H9 (cell line): ENCODE results near the gene CEP131. TPM values are rescaled to one million over a fixed set of nuclear protein-coding genes. Genes with fewer than 3 reads are reported as not detected.

Source experiments
- DNase-seq: peaks from one replicate; pipeline ENCODE4 v3.0.0-alpha.2; 2017
- H2AFZ ChIP-seq: one replicate; pipeline ENCODE4 v1.6.1; 2013; ENCODE audit warnings: mild to moderate bottlenecking, low read length, control low read depth, moderate library complexity
- H2AK5ac ChIP-seq: 2 replicates; pipeline ENCODE4 v1.6.1; 2013; ENCODE audit warnings: low read length, control low read depth, mixed read lengths; ENCODE audit not compliant: insufficient read length
- H2BK120ac ChIP-seq: one replicate; pipeline ENCODE4 v1.6.1; 2013; ENCODE audit warnings: low read depth, mild to moderate bottlenecking, low read length, control low read depth, inconsistent platforms; ENCODE audit not compliant: poor library complexity, severe bottlenecking
- H2BK12ac ChIP-seq: 2 replicates; pipeline ENCODE4 v1.6.1; 2013; ENCODE audit warnings: low read length, control low read depth, mixed read lengths, low read depth; ENCODE audit not compliant: insufficient read length
- H2BK15ac ChIP-seq: 2 replicates; pipeline ENCODE4 v1.6.1; 2013; ENCODE audit warnings: low read depth, low read length, control low read depth
- H2BK20ac ChIP-seq: one replicate; pipeline ENCODE4 v1.6.1; 2013; ENCODE audit warnings: low read depth, mild to moderate bottlenecking, low read length, control low read depth, inconsistent platforms; ENCODE audit not compliant: poor library complexity, severe bottlenecking
- H2BK5ac ChIP-seq: 2 replicates; pipeline ENCODE4 v1.6.1; 2013; ENCODE audit warnings: low read length, control low read depth, mixed read lengths; ENCODE audit not compliant: insufficient read length
- H3K14ac ChIP-seq: 2 replicates; pipeline ENCODE4 v1.6.1; 2013; ENCODE audit warnings: low read length, control low read depth; ENCODE audit not compliant: insufficient read depth
- H3K18ac ChIP-seq: 2 replicates; pipeline ENCODE4 v1.6.1; 2013; ENCODE audit warnings: low read depth, mild to moderate bottlenecking, mixed read lengths, low read length, control low read depth; ENCODE audit not compliant: insufficient read length
- H3K23ac ChIP-seq: 2 replicates; pipeline ENCODE4 v1.6.1; 2013; ENCODE audit warnings: low read length, control low read depth, mixed read lengths, low read depth; ENCODE audit not compliant: insufficient read length
- H3K23me2 ChIP-seq: 2 replicates; pipeline ENCODE4 v1.6.1; 2013; ENCODE audit warnings: low read depth, mild to moderate bottlenecking, mixed read lengths, low read length, control low read depth; ENCODE audit not compliant: insufficient read length, poor library complexity, severe bottlenecking
- H3K27ac ChIP-seq: 2 replicates; pipeline ENCODE4 v1.5.1; 2013; ENCODE audit warnings: low read length, control low read depth, mixed read lengths, low read depth; ENCODE audit not compliant: insufficient read length
- H3K27me3 ChIP-seq: 2 replicates; pipeline ENCODE4 v1.6.1; 2013; ENCODE audit warnings: low read length, control low read depth, inconsistent platforms; ENCODE audit not compliant: insufficient read depth
- H3K4ac ChIP-seq: 2 replicates; pipeline ENCODE4 v1.6.1; 2013; ENCODE audit warnings: low read depth, mild to moderate bottlenecking, control low read depth, inconsistent platforms, low read length, moderate library complexity
- H3K4me1 ChIP-seq: 2 replicates; pipeline ENCODE4 v1.6.1; 2013; ENCODE audit warnings: low read length, control low read depth, inconsistent platforms; ENCODE audit not compliant: insufficient read depth
- H3K4me2 ChIP-seq: 2 replicates; pipeline ENCODE4 v1.6.1; 2013; ENCODE audit warnings: low read length, control low read depth, mixed read lengths; ENCODE audit not compliant: insufficient read length, insufficient read depth
- H3K56ac ChIP-seq: 2 replicates; pipeline ENCODE4 v1.6.1; 2013; ENCODE audit warnings: low read depth, mild to moderate bottlenecking, mixed read lengths, low read length, control low read depth; ENCODE audit not compliant: insufficient read length
- H3K79me1 ChIP-seq: 2 replicates; pipeline ENCODE4 v1.6.1; 2013; ENCODE audit warnings: low read depth, mild to moderate bottlenecking, moderate library complexity, low read length, control low read depth, inconsistent platforms; ENCODE audit not compliant: insufficient read depth, poor library complexity, severe bottlenecking
- H3K79me2 ChIP-seq: 2 replicates; pipeline ENCODE4 v1.6.1; 2013; ENCODE audit warnings: low read length, control low read depth, inconsistent platforms; ENCODE audit not compliant: insufficient read depth
- H3K9ac ChIP-seq: 2 replicates; pipeline ENCODE4 v1.6.1; 2013; ENCODE audit warnings: low read length, control low read depth, mixed read lengths; ENCODE audit not compliant: insufficient read length; ENCODE audit errors: extremely low read depth
- H3K9me3 ChIP-seq: one replicate; pipeline ENCODE4 v1.6.1; 2013; ENCODE audit warnings: low read depth, low read length, inconsistent platforms; ENCODE audit not compliant: control insufficient read depth
- H3T11ph ChIP-seq: one replicate; pipeline ENCODE4 v1.6.1; 2013; ENCODE audit warnings: mild to moderate bottlenecking, low read length, control low read depth, inconsistent platforms
- H4K20me1 ChIP-seq: one replicate; pipeline ENCODE4 v1.6.1; 2013; ENCODE audit not compliant: control insufficient read depth, insufficient read length, insufficient read depth
- H4K5ac ChIP-seq: 2 replicates; pipeline ENCODE4 v1.6.1; 2013; ENCODE audit warnings: low read depth, mild to moderate bottlenecking, mixed read lengths, low read length, control low read depth; ENCODE audit not compliant: insufficient read length
- H4K8ac ChIP-seq: replicated peaks from 2 replicates; pipeline ENCODE4 v1.6.1; 2013; ENCODE audit warnings: low read length, control low read depth, mixed read lengths, low read depth; ENCODE audit not compliant: insufficient read length
- H4K91ac ChIP-seq: 2 replicates; pipeline ENCODE4 v1.6.1; 2013; ENCODE audit warnings: low read depth, mild to moderate bottlenecking, moderate library complexity, mixed read lengths, low read length, control low read depth; ENCODE audit not compliant: insufficient read length
- H3K27ac Mint-ChIP-seq, 3 experiments: 2 replicates in 2 of 3; 3 replicates in 1 of 3; pipeline ENCODE4 v1.8.0; 2020 to 2021; ENCODE audit warnings: mixed read lengths in 3 of 3, mild to moderate bottlenecking in 1 of 3, moderate library complexity in 1 of 3
- H3K27me3 Mint-ChIP-seq: 2 replicates; pipeline ENCODE4 v1.8.0; 2021; ENCODE audit warnings: low read depth, mild to moderate bottlenecking, moderate library complexity, mixed read lengths
- H3K36me3 Mint-ChIP-seq, 3 experiments: 2 replicates in 2 of 3; 3 replicates in 1 of 3; pipeline ENCODE4 v1.8.0; 2020 to 2021; ENCODE audit warnings: low read depth in 3 of 3, mixed read lengths in 3 of 3; ENCODE audit not compliant: insufficient read depth in 1 of 3
- H3K4me1 Mint-ChIP-seq, 2 experiments: 2 replicates each; pipeline ENCODE4 v1.8.0; 2020; ENCODE audit warnings: mixed read lengths in 2 of 2
- H3K4me3 Mint-ChIP-seq, 2 experiments: 2 replicates in 1 of 2; 3 replicates in 1 of 2; pipeline ENCODE4 v1.8.0; 2020 to 2021; ENCODE audit warnings: mild to moderate bottlenecking in 2 of 2, mixed read lengths in 2 of 2, moderate library complexity in 1 of 2
- H3K9me3 Mint-ChIP-seq, 2 experiments: 2 replicates in 1 of 2; 3 replicates in 1 of 2; pipeline ENCODE4 v1.8.0; 2020; ENCODE audit warnings: mild to moderate bottlenecking in 2 of 2, mixed read lengths in 2 of 2, moderate library complexity in 1 of 2
- WGBS: extraction: QIAGEN DNeasy Blood & Tissue Kit; methylation state at CpG from one replicate; pipeline ENCODE4 v1.1.7; 2013; ENCODE audit warnings: missing lambda C conversion rate, low lambda C conversion rate, mixed read lengths; ENCODE audit not compliant: insufficient read length; ENCODE audit errors: extremely low coverage; 5-methylcytosine and 5-hydroxymethylcytosine counted together
- total RNA-seq: library from RNA; stranded (reverse); gene quantifications from 2 replicates; pipeline ENCODE4 v1.2.1, GENCODE V29; 2021
- TF ChIP-seq, protein P1 (sequence below): fragments of 200-600 bp; sonication (generic); conservative IDR thresholded peaks from 3 replicates; pipeline ENCODE4 v1.8.0; 2021; ENCODE audit warnings: antibody characterized with exemption, mild to moderate bottlenecking

CEP131 gene
- total RNA-seq, 1 experiment from 2014 or later, result 16.3 TPM

DNA sequence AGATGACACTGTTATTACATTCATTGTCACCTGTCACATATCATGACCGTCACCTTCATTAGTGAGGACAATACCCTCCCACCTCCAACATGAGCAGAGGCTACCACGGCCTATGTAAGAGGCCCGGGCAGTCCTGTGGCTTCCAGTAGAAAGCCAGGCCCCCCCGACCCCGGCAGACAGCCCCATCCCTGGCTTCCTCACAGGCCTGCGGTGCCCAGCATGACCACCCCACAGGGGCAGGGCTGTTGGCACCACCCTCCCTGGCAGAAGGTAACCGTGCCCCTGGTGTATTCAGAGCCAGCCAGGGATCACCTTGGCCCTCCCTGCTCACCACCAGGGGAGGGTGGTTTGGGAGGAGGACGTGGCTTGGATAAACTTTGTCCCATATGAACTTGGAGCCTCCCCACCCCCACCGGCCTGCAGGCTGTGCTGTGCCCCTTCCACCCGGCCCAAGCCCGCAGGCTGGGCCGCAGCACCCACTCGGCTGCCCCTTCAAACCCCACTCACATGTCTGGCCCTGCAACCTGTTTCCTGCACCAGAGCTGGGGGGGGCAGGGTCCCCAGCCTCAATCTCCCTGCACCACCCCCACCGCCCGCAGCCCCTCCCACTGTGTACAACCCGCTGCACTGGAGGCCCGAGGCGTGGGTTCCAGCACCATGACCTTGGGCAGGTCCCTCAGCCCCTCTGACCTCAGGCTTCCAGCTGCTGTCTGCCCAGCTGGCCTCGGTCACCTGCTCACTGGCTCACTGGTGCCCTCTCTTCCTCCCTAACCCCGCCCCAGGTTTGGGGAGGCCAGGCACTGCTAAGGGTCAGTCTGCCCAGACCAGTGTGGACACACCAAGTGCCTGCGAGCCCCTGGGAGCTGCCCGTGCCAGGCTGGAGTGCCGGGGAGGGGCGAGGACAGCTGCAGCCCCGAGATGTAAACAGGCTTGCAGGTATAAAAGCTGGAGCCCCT, 44.4 kb downstream of the CEP131 start:
- Histone ChIP-seq H3K56ac (no peak overlapping the region), H3K27me3 (no peaks in the 10 kb centered on the region), H3K4me1 (no peaks in the 10 kb centered on the region), H3K9ac (no peak overlapping the region), H2AK5ac (no peak overlapping the region), H3K9me3 (no peaks in the 10 kb centered on the region), H3K4ac (no peak overlapping the region), H4K8ac (no peak overlapping the region), H3K23ac (no peak overlapping the region), H2BK5ac (no peak overlapping the region), H3K27ac (no peak overlapping the region), H4K20me1 (no peaks in the 10 kb centered on the region), H2BK15ac (no peak overlapping the region), H4K91ac (no peak overlapping the region), H3K4me2 (no peak overlapping the region), H4K5ac (no peak overlapping the region), H3K79me2 (no peaks in the 10 kb centered on the region), H3K14ac (no peak overlapping the region), H2BK120ac (no peak overlapping the region), H3T11ph (no peak overlapping the region), H2AFZ (no peak overlapping the region), H2BK12ac (no peak overlapping the region), H3K79me1 (no peaks in the 10 kb centered on the region), H2BK20ac (no peak overlapping the region), H3K23me2 (no peaks in the 10 kb centered on the region), H3K18ac (no peak overlapping the region)
- no peak for DNase-seq
- Mint-ChIP-seq H3K27ac (no peak overlapping the region), H3K36me3 (no peaks in the 10 kb centered on the region), H3K27me3 (peaks cover 2% of the 10 kb centered on the region), H3K4me1 (no peaks in the 10 kb centered on the region), H3K9me3 (peaks cover 0 to 5% of the 10 kb centered on the region in 2 experiments; a peak in 2 of 5 replicates), H3K4me3 (no peak overlapping the region)
- no CpG with 5 or more reads among the region's 25 CpGs for WGBS
- TF ChIP-seq, protein P1, sequence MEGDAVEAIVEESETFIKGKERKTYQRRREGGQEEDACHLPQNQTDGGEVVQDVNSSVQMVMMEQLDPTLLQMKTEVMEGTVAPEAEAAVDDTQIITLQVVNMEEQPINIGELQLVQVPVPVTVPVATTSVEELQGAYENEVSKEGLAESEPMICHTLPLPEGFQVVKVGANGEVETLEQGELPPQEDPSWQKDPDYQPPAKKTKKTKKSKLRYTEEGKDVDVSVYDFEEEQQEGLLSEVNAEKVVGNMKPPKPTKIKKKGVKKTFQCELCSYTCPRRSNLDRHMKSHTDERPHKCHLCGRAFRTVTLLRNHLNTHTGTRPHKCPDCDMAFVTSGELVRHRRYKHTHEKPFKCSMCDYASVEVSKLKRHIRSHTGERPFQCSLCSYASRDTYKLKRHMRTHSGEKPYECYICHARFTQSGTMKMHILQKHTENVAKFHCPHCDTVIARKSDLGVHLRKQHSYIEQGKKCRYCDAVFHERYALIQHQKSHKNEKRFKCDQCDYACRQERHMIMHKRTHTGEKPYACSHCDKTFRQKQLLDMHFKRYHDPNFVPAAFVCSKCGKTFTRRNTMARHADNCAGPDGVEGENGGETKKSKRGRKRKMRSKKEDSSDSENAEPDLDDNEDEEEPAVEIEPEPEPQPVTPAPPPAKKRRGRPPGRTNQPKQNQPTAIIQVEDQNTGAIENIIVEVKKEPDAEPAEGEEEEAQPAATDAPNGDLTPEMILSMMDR, result no peak
